Endometrial microvascular endothelial cells (primary cell): ENCODE data around the gene PLCB1. TPM values are rescaled to one million over a fixed set of nuclear protein-coding genes. Genes with fewer than 3 reads are reported as not detected.

ENCODE experiments used
- in situ Hi-C: cut with HindIII; loops from 2 replicates; pipeline ENCODE4 v1.10.0; 2017; ENCODE audit warnings: low sequenced_read_pairs, low pct_unique_long_range_greater_than_20kb; ENCODE audit errors: inconsistent ontology term
- total RNA-seq: library from RNA; depleted of rRNA; stranded (reverse); fragments of >200 nt; gene quantifications from one replicate; pipeline ENCODE4 v1.2.3, GENCODE V29; 2015; ENCODE audit errors: inconsistent ontology term

The PLCB1 gene
- total RNA-seq, 1 donor from 2014 or later = 16.1 TPM

GRCh38 chr20:8912731-8913130, 780.7 kb downstream of the PLCB1 start:
- in situ Hi-C loops = no loop called here

GRCh38 chr20:8913456-8913855, 781.4 kb downstream of the PLCB1 start:
- in situ Hi-C loops = no loop called here

- in situ Hi-C loops = no loop called here
These were observed 782.4 kb downstream of the PLCB1 start for GRCh38 chr20:8914421-8914820.

- in situ Hi-C loops = no loop called here
These were observed 785.0 kb downstream of the PLCB1 start for GRCh38 chr20:8917084-8917483.

GRCh38 chr20:8918145-8918544, 786.1 kb downstream of the PLCB1 start:
- in situ Hi-C loops = no loop called here

- in situ Hi-C loops = no loop called here
These were observed 792.5 kb downstream of the PLCB1 start for GRCh38 chr20:8924539-8924938.

GRCh38 chr20:8930726-8931125, 798.7 kb downstream of the PLCB1 start:
- in situ Hi-C loops = no loop called here

GRCh38 chr20:8932192-8933165, 800.4 kb downstream of the PLCB1 start:
- in situ Hi-C loops = no loop called here

- in situ Hi-C loops = no loop called here
These were observed 801.3 kb downstream of the PLCB1 start for GRCh38 chr20:8933381-8933807.

- in situ Hi-C loops = no loop called here
These were observed 802.3 kb downstream of the PLCB1 start for GRCh38 chr20:8934362-8934761.

Other genes with a start within 250 kb of the PLCB1 start
- not detected for gene HAO1, start 191.8 kb upstream of the PLCB1 start, total RNA-seq
- gene TMX4, start 112.5 kb upstream of the PLCB1 start, total RNA-seq = 32.8 TPM